K562 (cell line): ENCODE data around the gene NECTIN2. TPM values are rescaled to one million over a fixed set of nuclear protein-coding genes. Genes with fewer than 3 reads are reported as not detected.
A peak's percentile ranks its signal among the peaks of the same experiment; 100 is the strongest.

ENCODE experiments used
- CCNT2 ChIP-seq: IDR thresholded peaks from 2 replicates; pipeline ENCODE4 v1.6.1; 2011; ENCODE audit warnings: borderline replicate concordance, low read depth, mild to moderate bottlenecking, moderate library complexity, mixed read lengths, low read length; ENCODE audit not compliant: insufficient read length; ENCODE audit errors: extremely low read depth
- DNMT1 ChIP-seq: fragments of 450-650 bp; IDR thresholded peaks from 2 replicates; pipeline ENCODE4 v1.6.1; 2016; ENCODE audit warnings: antibody characterized with exemption, mild to moderate bottlenecking
- E2F8 ChIP-seq: fragments of 450-650 bp; IDR thresholded peaks from 2 replicates; pipeline ENCODE4 v1.7.1; 2018; ENCODE audit warnings: mild to moderate bottlenecking, low read depth; ENCODE audit not compliant: partially characterized antibody
- HDAC2 ChIP-seq: fragments of 450-650 bp; IDR thresholded peaks from 2 replicates; pipeline ENCODE4 v1.6.1; 2016; ENCODE audit warnings: mild to moderate bottlenecking
- JUNB ChIP-seq: fragments of 450-650 bp; formaldehyde crosslinking; conservative IDR thresholded peaks from 2 replicates; pipeline ENCODE4 v1.4.0; 2020; ENCODE audit warnings: mild to moderate bottlenecking
- KLF13 ChIP-seq: fragments of 450-650 bp; IDR thresholded peaks from 2 replicates; pipeline ENCODE4 v1.6.1; 2016; ENCODE audit warnings: missing genetic modification characterization, low read depth, mild to moderate bottlenecking, missing compliant biosample characterization, moderate library complexity, borderline replicate concordance
- MAFK ChIP-seq: IDR thresholded peaks from 2 replicates; pipeline ENCODE4 v1.6.1; 2011; ENCODE audit warnings: low read length, improper control_type of control experiment
- MAZ ChIP-seq, 2 experiments: fragments of 450-650 bp in 1 of 2; sonication (generic) in 1 of 2; formaldehyde crosslinking; IDR thresholded peaks in 1 of 2; conservative IDR thresholded peaks in 1 of 2; 2 replicates each; pipeline versions ENCODE4 v1.4.0 to v1.5.0; 2020; ENCODE audit warnings: mild to moderate bottlenecking in 1 of 2, missing genetic modification reagents in 1 of 2
- PML ChIP-seq: IDR thresholded peaks from 2 replicates; pipeline ENCODE4 v1.6.1; 2012; ENCODE audit warnings: low read length, inconsistent platforms
- SMC3 ChIP-seq: conservative IDR thresholded peaks from 2 replicates; pipeline ENCODE4 v1.6.1; 2011; ENCODE audit warnings: low read depth, low read length, improper control_type of control experiment; ENCODE audit not compliant: insufficient read depth
- TFAP4 ChIP-seq: sonication (generic); formaldehyde crosslinking; IDR thresholded peaks from 2 replicates; pipeline ENCODE4 v1.8.0; 2022; ENCODE audit warnings: missing genetic modification reagents, mild to moderate bottlenecking, moderate library complexity, borderline replicate concordance
- THRAP3 ChIP-seq: fragments of 450-650 bp; IDR thresholded peaks from 2 replicates; pipeline ENCODE4 v1.6.1; 2016; ENCODE audit warnings: mild to moderate bottlenecking, inconsistent platforms, borderline replicate concordance
- XRCC5 ChIP-seq: fragments of 200-400 bp; formaldehyde crosslinking; IDR thresholded peaks from 2 replicates; pipeline ENCODE4 v1.6.1; 2017; ENCODE audit warnings: low read depth, mild to moderate bottlenecking, low read length
- YY1 ChIP-seq, 3 experiments: IDR thresholded peaks; 2 replicates each; pipeline ENCODE4 v1.6.1; 2011; ENCODE audit warnings: low read length in 2 of 3, mild to moderate bottlenecking in 2 of 3, moderate library complexity in 2 of 3, borderline replicate concordance in 1 of 3, control low read depth in 1 of 3, low read depth in 1 of 3; ENCODE audit not compliant: insufficient read depth in 3 of 3, insufficient replicate concordance in 2 of 3, control insufficient read depth in 1 of 3, insufficient read length in 1 of 3; ENCODE audit errors: extremely low read depth in 1 of 3
- ZFP1 ChIP-seq: fragments of 450-650 bp; formaldehyde crosslinking; IDR thresholded peaks from 2 replicates; pipeline ENCODE4 v1.4.0; 2020; ENCODE audit warnings: mild to moderate bottlenecking, mixed read lengths
- ZNF384 ChIP-seq: IDR thresholded peaks from 2 replicates; pipeline ENCODE4 v1.6.1; 2012; ENCODE audit warnings: low read depth, low read length, improper control_type of control experiment
- ZNF395 ChIP-seq: fragments of 200-800 bp; sonication (Bioruptor generic); IDR thresholded peaks from 2 replicates; pipeline ENCODE4 v1.6.1; 2017; ENCODE audit warnings: missing genetic modification characterization, missing compliant biosample characterization
- ZNF408 ChIP-seq: fragments of 250-450 bp; sonication (Bioruptor Pico); IDR thresholded peaks from 2 replicates; pipeline ENCODE4 v1.4.0; 2020; ENCODE audit warnings: low read depth, mild to moderate bottlenecking, moderate library complexity
- ZNF764 ChIP-seq: fragments of 250-450 bp; sonication (Bioruptor Pico); IDR thresholded peaks from 2 replicates; pipeline ENCODE4 v1.4.0; 2020; ENCODE audit warnings: low read depth, mild to moderate bottlenecking, moderate library complexity
- ZZZ3 ChIP-seq: fragments of 450-650 bp; IDR thresholded peaks from 2 replicates; pipeline ENCODE4 v1.6.1; 2016; ENCODE audit warnings: antibody characterized with exemption, mild to moderate bottlenecking, moderate library complexity
- polyA plus RNA-seq, 8 experiments: library from polyadenylated mRNA; depleted of rRNA in 4 of 8; stranded (reverse) in 5 of 8; unstranded in 3 of 8; fragments of >200 nt; fragmentation: Nextera tagmentation in 2 of 8; fragmentation: Illumina TruSeq in 1 of 8; extraction: Ambion mirVana in 2 of 8; extraction: Trizol in 1 of 8; gene quantifications; 2 replicates each; pipeline versions ENCODE4 v1.2.1 to v1.2.3, GENCODE V29; 2011 to 2014; ENCODE audit warnings: inconsistent platforms in 1 of 8, missing spikeins in 1 of 8
- total RNA-seq, 7 experiments: library from RNA; depleted of rRNA in 6 of 7; stranded (reverse); fragments of >200 nt in 6 of 7; fragmentation: Illumina TruSeq in 2 of 7; extraction: Trizol in 2 of 7; gene quantifications; 2 replicates each; pipeline versions ENCODE4 v1.2.1 to v1.2.3, GENCODE V29; 2011 to 2021; ENCODE audit warnings: low replicate concordance in 1 of 7

The NECTIN2 gene
- total and polyA plus RNA-seq, 9 of the 15 experiments (the other 6 are each of a cell fraction or from before 2014, with no cell fraction given), result 3.9 to 94.9 (median 34.9) TPM

- no peak for TF ChIP-seq ZNF395 (CRISPR knock-in tag)
- TF ChIP-seq HDAC2, result 0 out of 2 replicates have a peak, but pooled peaks have one; percentile 20
- TF ChIP-seq ZZZ3, result no peak
- TF ChIP-seq PML, result no peak; the same call in 1 of the 2 replicates
- no peak for TF ChIP-seq DNMT1
- TF ChIP-seq CCNT2, result peak; percentile 13
- TF ChIP-seq XRCC5, result peak; percentile 90
- TF ChIP-seq YY1 (IDR thresholded peaks at IDR 0.05; ENCODE audit: borderline replicate concordance in 1 of 3, control insufficient read depth in 1 of 3, extremely low read depth in 1 of 3, insufficient read depth in 3 of 3, insufficient read length in 1 of 3, insufficient replicate concordance in 2 of 3, low read depth in 1 of 3, low read length in 2 of 3), result peak in 1 of 3 experiments; percentile 16
- TF ChIP-seq SMC3, result peak; percentile 80
- TF ChIP-seq JUNB (CRISPR knock-in tag), result no peak
- TF ChIP-seq ZNF384, result 0 out of 2 replicates have a peak, but pooled peaks have one; percentile 31
- no peak for TF ChIP-seq ZNF764
- TF ChIP-seq E2F8, result peak; percentile 64
- TF ChIP-seq ZFP1 (CRISPR knock-in tag), result 0 out of 2 replicates have a peak, but pooled peaks have one; percentile 11
- peak; percentile 79; the same call in 1 of the 2 replicates for TF ChIP-seq THRAP3
- peak; percentile 41; the same call in 1 of the 2 replicates for TF ChIP-seq TFAP4 (CRISPR knock-in tag)
- peak; percentile 37 to 64; a peak in 3 of 4 replicates for TF ChIP-seq MAZ (CRISPR knock-in tag; conservative IDR thresholded peaks at IDR 0.05 in 1 of 2, IDR thresholded peaks at IDR 0.05 in 1 of 2)
- no peak for TF ChIP-seq ZNF408 (CRISPR knock-in tag)
- TF ChIP-seq MAFK, result no peak
- 0 out of 2 replicates have a peak, but pooled peaks have one; percentile 19 for TF ChIP-seq KLF13 (tag)
These were observed 57.7 kb downstream of the NECTIN2 start (continued) for GRCh38 chr19:44903602-44904425.
